ENCODE measurements around the gene PCBD1. TPM values are rescaled to one million over a fixed set of nuclear protein-coding genes. Genes with fewer than 3 reads are reported as not detected.
"Not testable (repeated sequence)": the region's sequence is repeated elsewhere in the genome, so short reads cannot be mapped to it uniquely, and the experiment has no call there.

The PCBD1 gene
- polyA plus RNA-seq, 12 donors, result 61.0 to 80.0 (median 75.8) TPM; not detected in 1

GRCh38 chr10:70920519-70920918, 32.2 kb upstream of the PCBD1 start:
- no peak for DNase-seq

GRCh38 chr10:70919906-70920305, 31.5 kb upstream of the PCBD1 start:
- DNase-seq, result not testable (repeated sequence)

DNA sequence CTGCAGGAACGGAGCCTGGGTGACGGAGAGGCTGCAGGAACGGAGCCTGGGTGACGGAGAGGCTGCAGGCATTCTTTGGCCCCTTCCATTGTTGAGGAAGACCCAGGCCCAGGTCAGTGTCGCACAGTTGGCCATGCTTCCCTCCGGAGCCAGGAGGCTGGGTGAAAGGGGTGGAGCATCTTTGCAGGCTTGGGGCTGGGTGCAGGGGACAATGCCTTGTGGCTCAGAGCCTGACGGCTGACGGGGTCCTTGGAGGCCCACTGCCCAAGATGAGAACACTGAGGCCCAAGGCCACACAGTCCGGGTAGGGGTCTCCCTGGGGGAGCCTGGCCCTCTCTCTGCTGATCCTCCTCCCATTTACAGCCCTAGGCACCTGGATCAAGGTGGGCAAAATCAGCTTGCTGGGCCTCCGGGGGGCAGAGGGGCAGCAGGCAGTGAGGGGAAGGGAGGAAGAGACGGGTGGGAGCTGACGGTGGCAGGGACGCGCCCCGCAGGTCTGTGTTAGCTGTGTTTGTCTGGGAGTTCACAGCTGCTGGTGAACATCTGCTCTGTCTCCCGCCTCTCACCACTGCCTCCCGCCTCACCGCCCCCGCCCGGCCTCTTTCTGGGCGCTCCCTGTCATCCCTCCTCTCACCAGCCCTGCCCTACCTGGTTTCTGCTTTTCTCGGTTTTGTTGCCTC, 30.6 kb upstream of the PCBD1 start:
- no peak for DNase-seq

GRCh38 chr10:70917635-70918034, 29.3 kb upstream of the PCBD1 start:
- no peak for DNase-seq

GRCh38 chr10:70917226-70917625, 28.9 kb upstream of the PCBD1 start:
- DNase-seq, result no peak

DNA sequence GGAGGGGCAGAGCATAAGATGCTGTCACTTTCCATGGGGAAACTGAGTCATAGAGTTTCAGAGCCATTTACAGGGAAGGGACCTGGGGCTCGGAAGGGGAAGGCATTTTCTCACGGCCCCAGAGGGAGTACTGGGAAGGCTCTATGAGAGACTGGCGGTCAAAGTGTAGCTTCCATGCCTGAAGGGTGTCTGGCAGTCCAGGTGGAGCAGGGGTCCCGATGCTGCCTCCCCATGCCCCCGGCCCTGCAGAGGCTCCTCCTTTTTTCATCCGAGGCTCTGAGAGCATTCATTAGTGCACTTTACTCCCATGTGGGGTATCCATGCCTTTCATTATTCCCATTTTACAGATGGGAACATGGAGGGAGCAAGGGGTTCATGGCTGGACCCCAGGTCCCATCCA, 27.9 kb upstream of the PCBD1 start:
- no peak for DNase-seq

DNA sequence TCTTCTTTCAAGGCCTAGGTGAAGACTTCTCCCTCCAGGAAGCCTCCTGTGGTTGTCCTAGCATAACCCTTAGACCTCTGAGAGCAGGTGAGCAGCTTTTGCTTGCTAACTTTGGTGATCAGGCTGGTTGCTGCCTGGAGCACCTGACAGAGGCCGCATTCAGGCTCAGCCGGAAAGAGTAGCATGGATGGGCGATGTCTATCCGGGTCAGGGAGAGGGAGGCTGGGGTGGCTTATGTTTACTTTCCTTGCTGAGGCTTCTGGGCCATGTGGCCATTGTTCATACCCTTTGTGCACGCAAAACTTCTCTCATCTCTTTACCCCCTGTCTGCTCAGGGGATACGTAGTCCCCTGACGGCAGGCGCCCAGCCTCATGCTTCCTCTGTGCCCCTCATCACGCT, 27.4 kb upstream of the PCBD1 start:
- DNase-seq, result no peak

- DNase-seq, result no peak
Measured at GRCh38 chr10:70915206-70915605, 26.8 kb upstream of the PCBD1 start.

DNA sequence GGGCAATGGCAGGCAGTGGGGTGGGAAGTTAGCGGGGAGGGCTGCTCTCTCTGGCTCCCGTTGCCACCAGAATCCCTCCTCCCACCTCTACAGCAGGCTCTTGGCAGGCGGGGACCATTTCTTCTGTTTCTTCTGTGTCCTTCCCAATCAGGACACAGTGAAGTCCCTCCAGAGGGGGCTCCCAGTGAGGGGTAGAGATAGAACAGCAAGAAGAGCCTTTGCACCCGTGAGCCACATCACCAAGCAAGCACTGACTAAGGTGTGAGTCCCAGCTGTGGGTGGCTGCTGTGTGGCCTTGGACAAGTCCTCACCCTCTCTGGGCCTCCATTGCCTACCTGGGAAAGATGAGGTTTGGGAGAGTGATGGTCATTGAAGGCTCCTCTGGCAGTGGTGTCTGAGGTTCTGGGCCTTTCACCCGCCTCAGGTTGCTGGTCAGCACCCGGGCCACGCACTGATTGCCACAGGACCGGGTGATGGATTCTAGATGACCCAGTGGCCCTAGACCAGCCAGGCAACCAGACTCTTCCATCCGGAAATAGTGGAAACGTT, 26.0 kb upstream of the PCBD1 start:
- DNase-seq, result no peak

DNA sequence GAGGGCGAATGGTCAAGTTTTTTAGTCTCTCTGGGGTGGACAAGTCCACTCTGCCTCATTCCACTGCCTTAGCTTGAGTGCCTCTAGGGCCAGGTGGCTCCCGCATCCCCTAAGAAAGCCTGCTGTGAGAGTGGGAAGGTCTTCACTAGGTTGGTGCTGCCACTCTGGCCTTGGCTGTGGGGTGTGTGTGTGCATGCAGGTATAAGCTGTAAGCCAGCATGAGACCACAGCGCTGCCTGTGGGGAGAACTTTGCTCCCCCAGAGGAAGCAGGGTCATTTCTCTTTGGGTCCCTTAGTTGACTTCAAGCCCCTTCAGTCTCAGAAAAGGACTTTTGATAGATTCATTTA, 25.5 kb upstream of the PCBD1 start:
- no peak for DNase-seq

DNA sequence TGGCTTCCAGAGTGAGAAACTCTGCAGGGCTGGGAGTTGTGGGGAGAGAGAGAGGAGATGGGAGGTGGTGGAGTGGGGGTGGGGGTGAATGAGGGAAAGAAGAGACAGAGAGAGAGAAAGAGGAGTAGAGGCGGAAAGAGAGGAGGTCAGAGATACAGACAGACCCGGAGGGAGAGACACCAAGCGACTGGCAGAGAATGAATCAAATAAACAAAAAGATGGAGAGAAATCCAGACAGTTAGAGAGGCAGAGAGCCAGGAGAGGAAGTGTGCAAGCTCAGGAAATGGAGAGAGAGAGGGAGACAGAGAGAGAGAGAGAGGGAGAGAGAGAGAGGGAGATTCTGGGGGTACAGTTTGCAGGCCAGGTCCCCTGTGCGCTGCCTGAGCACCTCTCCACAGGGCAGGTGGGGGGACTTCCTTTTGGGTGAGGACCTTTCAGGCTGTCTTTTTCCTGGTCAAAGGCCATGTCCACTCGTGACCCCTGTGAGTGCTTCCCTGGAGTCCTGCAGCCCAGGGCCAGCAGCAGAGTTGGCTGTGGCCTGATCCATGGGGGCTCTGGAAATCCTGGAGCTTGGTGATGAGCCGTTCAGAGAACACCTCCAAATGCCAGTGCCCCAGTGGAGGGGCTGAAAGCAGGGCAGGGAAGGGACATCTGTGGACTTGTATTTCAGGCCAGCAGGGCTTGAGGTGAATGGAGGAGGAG, 25.0 kb upstream of the PCBD1 start:
- DNase-seq, result no peak

DNA sequence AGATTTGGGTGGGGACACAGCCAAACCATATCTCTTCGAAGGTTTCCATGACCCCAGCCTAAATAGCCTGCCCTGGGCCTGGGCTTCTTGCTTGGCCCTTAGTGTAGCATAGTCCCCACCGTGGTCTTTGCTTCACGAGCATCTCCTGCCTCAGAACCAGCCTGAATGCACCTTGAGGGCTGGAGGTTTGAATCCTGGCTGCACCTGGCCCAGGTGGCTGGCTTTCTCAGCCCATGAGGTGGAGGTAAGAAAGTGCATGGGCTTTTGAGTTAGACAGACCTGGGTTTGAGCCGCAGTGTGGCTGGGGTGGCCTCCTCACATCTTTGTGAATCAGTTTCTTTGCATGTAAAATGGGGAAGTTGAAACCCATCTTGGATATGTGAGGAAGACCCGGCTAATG, 24.2 kb upstream of the PCBD1 start:
- no peak for DNase-seq

- DNase-seq, result no peak
Measured at GRCh38 chr10:70911386-70911785, 23.0 kb upstream of the PCBD1 start.

DNA sequence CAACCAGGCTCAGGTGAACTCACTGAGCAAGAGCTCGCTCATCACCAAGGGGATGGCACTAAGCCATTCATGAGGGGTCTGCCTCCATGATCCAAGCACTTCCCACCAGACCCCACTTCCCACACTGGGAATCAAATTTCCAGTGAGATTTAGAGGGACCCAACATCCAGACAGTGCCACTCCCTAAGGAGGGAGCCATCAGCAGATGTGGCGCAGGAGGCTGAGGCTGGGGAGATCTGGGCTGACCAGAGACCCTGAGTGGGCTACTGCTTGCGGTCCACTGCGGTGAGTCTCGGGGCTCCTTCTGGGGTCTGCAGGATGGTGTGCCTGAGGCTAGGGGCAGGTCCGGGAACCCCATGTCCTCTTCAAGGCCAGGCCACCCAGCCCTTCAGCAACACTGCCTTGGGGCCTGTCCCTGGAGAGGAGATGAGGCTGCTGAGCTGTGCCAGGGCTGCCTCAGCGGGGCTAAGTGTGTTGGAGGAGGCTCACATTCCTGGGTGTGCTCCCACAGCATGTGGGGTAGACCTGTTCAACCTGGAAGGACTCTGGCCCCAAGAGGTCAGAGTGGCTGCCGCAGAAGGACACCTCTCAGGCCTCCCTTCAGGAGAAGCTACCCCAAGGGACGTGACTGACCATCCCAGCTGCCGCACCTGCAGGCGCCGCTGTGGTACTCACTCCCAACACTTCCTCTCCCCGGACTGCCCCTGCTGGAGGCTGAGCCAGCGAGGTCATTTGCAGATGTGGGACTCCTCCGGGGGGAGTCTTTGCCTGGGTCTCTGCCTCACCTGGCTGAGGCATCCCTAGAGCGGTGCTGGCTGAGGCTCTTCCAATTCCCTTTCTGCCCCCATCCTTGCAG, 22.3 kb upstream of the PCBD1 start:
- no peak for DNase-seq

- DNase-seq, result no peak
Measured at GRCh38 chr10:70909326-70909935, 21.1 kb upstream of the PCBD1 start.

GRCh38 chr10:70908406-70909296, 20.3 kb upstream of the PCBD1 start:
- no peak for DNase-seq

DNA sequence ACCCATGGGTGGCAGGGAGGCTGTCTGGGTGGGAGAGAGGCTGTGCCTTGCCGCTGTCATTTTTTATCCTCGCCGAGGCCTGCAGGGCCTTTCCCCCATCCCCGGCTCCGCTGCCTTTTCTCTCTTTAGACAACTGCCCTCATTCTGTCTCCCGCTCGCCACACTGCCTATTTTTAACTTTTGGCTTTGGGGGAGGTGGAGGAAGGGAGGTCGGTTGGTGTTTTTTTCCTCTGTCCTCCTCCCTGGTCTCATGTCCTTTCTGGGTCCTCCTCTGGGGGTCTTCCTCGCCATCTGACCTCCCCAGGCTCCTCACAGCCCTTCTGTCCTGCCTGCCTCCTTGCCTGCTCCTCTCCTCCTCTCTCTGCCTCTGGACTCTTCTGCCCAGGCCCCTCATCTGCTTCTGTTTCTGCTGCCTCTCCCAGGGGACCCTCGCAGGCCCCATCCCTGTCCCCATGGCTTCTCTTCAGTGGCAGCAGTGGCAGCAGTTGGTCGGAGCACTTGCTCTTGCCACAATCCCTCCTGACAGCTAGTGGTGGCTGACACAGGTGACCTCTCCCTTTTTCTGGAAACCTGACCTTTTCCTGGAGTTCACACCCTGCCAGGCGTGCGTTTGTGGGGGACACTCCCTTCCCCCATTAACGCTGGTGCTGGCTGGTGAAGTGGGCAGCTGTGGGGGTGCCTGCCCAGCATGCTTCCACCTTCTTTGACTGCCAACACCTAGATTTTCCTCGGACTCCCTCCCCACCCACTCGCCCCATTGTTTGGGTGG, 19.5 kb upstream of the PCBD1 start:
- no peak for DNase-seq

GRCh38 chr10:70906953-70907636, 18.7 kb upstream of the PCBD1 start:
- no peak for DNase-seq

- DNase-seq, result no peak
Measured at GRCh38 chr10:70906031-70906783, 17.8 kb upstream of the PCBD1 start.
